ENCODE data around the gene GIPC2.

- TF ChIP-seq, protein P1, sequence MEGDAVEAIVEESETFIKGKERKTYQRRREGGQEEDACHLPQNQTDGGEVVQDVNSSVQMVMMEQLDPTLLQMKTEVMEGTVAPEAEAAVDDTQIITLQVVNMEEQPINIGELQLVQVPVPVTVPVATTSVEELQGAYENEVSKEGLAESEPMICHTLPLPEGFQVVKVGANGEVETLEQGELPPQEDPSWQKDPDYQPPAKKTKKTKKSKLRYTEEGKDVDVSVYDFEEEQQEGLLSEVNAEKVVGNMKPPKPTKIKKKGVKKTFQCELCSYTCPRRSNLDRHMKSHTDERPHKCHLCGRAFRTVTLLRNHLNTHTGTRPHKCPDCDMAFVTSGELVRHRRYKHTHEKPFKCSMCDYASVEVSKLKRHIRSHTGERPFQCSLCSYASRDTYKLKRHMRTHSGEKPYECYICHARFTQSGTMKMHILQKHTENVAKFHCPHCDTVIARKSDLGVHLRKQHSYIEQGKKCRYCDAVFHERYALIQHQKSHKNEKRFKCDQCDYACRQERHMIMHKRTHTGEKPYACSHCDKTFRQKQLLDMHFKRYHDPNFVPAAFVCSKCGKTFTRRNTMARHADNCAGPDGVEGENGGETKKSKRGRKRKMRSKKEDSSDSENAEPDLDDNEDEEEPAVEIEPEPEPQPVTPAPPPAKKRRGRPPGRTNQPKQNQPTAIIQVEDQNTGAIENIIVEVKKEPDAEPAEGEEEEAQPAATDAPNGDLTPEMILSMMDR (IDR thresholded peaks at IDR 0.05; ENCODE audit: extremely low read depth in 1 of 2, insufficient read depth in 1 of 2, low read depth in 1 of 2, low read length in 2 of 2) = no peak
- no peak for TF ChIP-seq MYC (IDR thresholded peaks at IDR 0.05; ENCODE audit: low read depth, low read length)
- no peak for TF ChIP-seq POLR2AphosphoS5 (IDR thresholded peaks at IDR 0.05; ENCODE audit: insufficient read depth, low read depth, low read length)
- TF ChIP-seq, protein P2, sequence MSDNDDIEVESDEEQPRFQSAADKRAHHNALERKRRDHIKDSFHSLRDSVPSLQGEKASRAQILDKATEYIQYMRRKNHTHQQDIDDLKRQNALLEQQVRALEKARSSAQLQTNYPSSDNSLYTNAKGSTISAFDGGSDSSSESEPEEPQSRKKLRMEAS (IDR thresholded peaks at IDR 0.05; ENCODE audit: insufficient read depth, insufficient read length) = no peak
- no peak for TF ChIP-seq EZH2 (IDR thresholded peaks at IDR 0.05; ENCODE audit: borderline replicate concordance, low read depth, low read length, severe bottlenecking)
Measured at GRCh38 chr1:78069784-78070183, 24.0 kb downstream of the GIPC2 start.
